ENCODE data around the gene LRRC74B.
"Not testable (repeated sequence)": the region's sequence is repeated elsewhere in the genome, so short reads cannot be mapped to it uniquely, and the experiment has no call there.

The LRRC74B gene

GRCh38 chr22:21075516-21076138 lies 29.9 kb downstream of the LRRC74B start:
- DNase-seq (ENCODE audit: low read depth in 2 of 3, low spot score in 2 of 3) = no peak

GRCh38 chr22:21076912-21077625 lies 31.3 kb downstream of the LRRC74B start:
- no peak for DNase-seq (ENCODE audit: low read depth in 2 of 3, low spot score in 2 of 3)

- no peak for DNase-seq (ENCODE audit: low read depth in 2 of 3, low spot score in 2 of 3)
Observed at GRCh38 chr22:21077884-21078508, 32.2 kb downstream of the LRRC74B start.

- no peak for DNase-seq (ENCODE audit: low read depth in 2 of 3, low spot score in 2 of 3)
Observed at GRCh38 chr22:21078916-21079315, 33.2 kb downstream of the LRRC74B start.

GRCh38 chr22:21079493-21079892 lies 33.7 kb downstream of the LRRC74B start:
- no peak for DNase-seq (ENCODE audit: low read depth in 2 of 3, low spot score in 2 of 3)

GRCh38 chr22:21080435-21081137 lies 34.8 kb downstream of the LRRC74B start:
- DNase-seq (ENCODE audit: low read depth in 2 of 3, low spot score in 2 of 3) = no peak

- DNase-seq (ENCODE audit: low read depth in 2 of 3, low spot score in 2 of 3) = no peak
Observed at GRCh38 chr22:21082248-21082647, 36.5 kb downstream of the LRRC74B start.

- DNase-seq (ENCODE audit: low read depth in 2 of 3, low spot score in 2 of 3) = no peak
Observed at GRCh38 chr22:21087119-21087518, 41.4 kb downstream of the LRRC74B start.

- not testable (repeated sequence) for DNase-seq (ENCODE audit: low read depth in 2 of 3, low spot score in 2 of 3)
Observed at GRCh38 chr22:21087926-21088325, 42.2 kb downstream of the LRRC74B start.

- DNase-seq (ENCODE audit: low read depth in 2 of 3, low spot score in 2 of 3) = not testable (repeated sequence)
Observed at GRCh38 chr22:21091220-21091619, 45.5 kb downstream of the LRRC74B start.

GRCh38 chr22:21092797-21093554 lies 47.2 kb downstream of the LRRC74B start:
- no peak for DNase-seq (ENCODE audit: low read depth in 2 of 3, low spot score in 2 of 3)

GRCh38 chr22:21093555-21094137 lies 47.9 kb downstream of the LRRC74B start:
- DNase-seq (ENCODE audit: low read depth in 2 of 3, low spot score in 2 of 3) = not testable (repeated sequence)

GRCh38 chr22:21094911-21095772 lies 49.4 kb downstream of the LRRC74B start:
- DNase-seq (ENCODE audit: low read depth in 2 of 3, low spot score in 2 of 3) = no peak

- no peak for DNase-seq (ENCODE audit: low read depth in 2 of 3, low spot score in 2 of 3)
Observed at GRCh38 chr22:21095773-21096107, 50.0 kb downstream of the LRRC74B start.

- not testable (repeated sequence) for DNase-seq (ENCODE audit: low read depth in 2 of 3, low spot score in 2 of 3)
Observed at GRCh38 chr22:21096878-21097277, 51.1 kb downstream of the LRRC74B start.

GRCh38 chr22:21098099-21098671 lies 52.4 kb downstream of the LRRC74B start:
- no peak for DNase-seq (ENCODE audit: low read depth in 2 of 3, low spot score in 2 of 3)

GRCh38 chr22:21099578-21099977 lies 53.8 kb downstream of the LRRC74B start:
- DNase-seq (ENCODE audit: low read depth in 2 of 3, low spot score in 2 of 3) = no peak

GRCh38 chr22:21100149-21101032 lies 54.6 kb downstream of the LRRC74B start:
- DNase-seq (ENCODE audit: low read depth in 2 of 3, low spot score in 2 of 3) = no peak

Measured in activated CD8-positive, alpha-beta memory T cell treated with anti-CD3 and anti-CD28 coated beads for 48 hours (primary cell).